Activated naive CD8-positive, alpha-beta T cell (primary cell): ENCODE data around the gene JAZF1.
A peak's percentile ranks its signal among the peaks of the same experiment; 100 is the strongest.

ENCODE experiments used
- H3K27ac Mint-ChIP-seq: one replicate; pipeline ENCODE4 v1.8.0; 2021; ENCODE audit warnings: mixed read lengths
- H3K27me3 Mint-ChIP-seq: one replicate; pipeline ENCODE4 v1.8.0; 2021; ENCODE audit warnings: mixed read lengths
- H3K36me3 Mint-ChIP-seq: one replicate; pipeline ENCODE4 v1.8.0; 2021; ENCODE audit warnings: mixed read lengths
- H3K4me1 Mint-ChIP-seq: one replicate; pipeline ENCODE4 v1.8.0; 2021; ENCODE audit warnings: low read depth, mixed read lengths
- H3K4me3 Mint-ChIP-seq: one replicate; pipeline ENCODE4 v1.8.0; 2021; ENCODE audit warnings: mild to moderate bottlenecking, mixed read lengths
- H3K9me3 Mint-ChIP-seq: one replicate; pipeline ENCODE4 v1.8.0; 2021; ENCODE audit warnings: low read depth, mixed read lengths

JAZF1 gene

GRCh38 chr7:28062197-28062991, 118.2 kb downstream of the JAZF1 start:
- no peaks in the 10 kb centered on the region for H3K4me1 Mint-ChIP-seq
- peaks cover 5% of the 10 kb centered on the region for H3K36me3 Mint-ChIP-seq
- no peaks in the 10 kb centered on the region for H3K27me3 Mint-ChIP-seq
- H3K9me3 Mint-ChIP-seq: no peaks in the 10 kb centered on the region
- no peak overlapping the region for H3K27ac Mint-ChIP-seq
- no peak overlapping the region for H3K4me3 Mint-ChIP-seq

DNA sequence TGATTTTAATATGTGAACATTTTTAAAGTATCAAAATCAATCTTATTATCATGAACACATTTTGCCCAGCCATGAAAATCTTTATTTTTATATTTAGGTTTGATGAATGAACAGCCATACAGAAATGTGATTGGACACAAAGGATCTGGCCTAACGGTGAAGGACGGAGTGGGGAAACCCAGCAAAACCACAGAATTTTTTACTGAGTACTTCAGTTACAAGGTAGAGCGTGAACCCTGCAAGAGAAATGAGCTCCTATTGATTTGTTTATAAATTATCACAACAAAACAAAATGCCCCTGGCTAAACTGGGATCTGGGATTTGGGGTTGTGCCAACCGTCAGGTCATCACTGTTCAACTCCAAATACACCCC, 118.8 kb downstream of the JAZF1 start:
- Mint-ChIP-seq H3K4me1 (no peaks in the 10 kb centered on the region), H3K27me3 (no peaks in the 10 kb centered on the region), H3K9me3 (no peaks in the 10 kb centered on the region), H3K4me3 (no peak overlapping the region), H3K27ac (no peak overlapping the region), H3K36me3 (peaks cover 5% of the 10 kb centered on the region)

- no peak overlapping the region for H3K4me3 Mint-ChIP-seq
- no peak overlapping the region for H3K27ac Mint-ChIP-seq
- H3K9me3 Mint-ChIP-seq: no peaks in the 10 kb centered on the region
- H3K4me1 Mint-ChIP-seq: no peaks in the 10 kb centered on the region
- no peaks in the 10 kb centered on the region for H3K27me3 Mint-ChIP-seq
- peaks cover 5% of the 10 kb centered on the region for H3K36me3 Mint-ChIP-seq
Measured at GRCh38 chr7:28060371-28060950, 120.1 kb downstream of the JAZF1 start.

DNA sequence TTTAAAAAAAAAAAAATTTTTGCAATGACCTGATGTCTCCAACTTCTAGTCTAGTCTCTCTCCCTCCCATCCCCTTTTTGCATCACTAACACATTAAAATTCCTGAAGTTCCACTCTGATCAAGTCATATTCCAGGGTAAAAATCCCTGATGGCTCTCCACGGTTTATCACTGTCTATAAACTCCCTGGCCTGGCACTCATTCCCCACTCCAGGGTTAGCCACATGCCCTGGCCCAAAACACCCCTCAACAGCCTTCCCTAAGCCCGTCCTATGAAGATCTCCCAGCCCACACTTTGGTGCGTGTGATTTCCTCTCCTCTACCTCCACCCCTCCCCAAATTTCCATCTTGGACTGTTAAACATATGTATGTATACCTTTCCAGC, 125.4 kb downstream of the JAZF1 start:
- Mint-ChIP-seq H3K4me1 (peaks cover 10% of the 10 kb centered on the region), H3K4me3 (no peak overlapping the region), H3K27ac (no peak overlapping the region), H3K36me3 (peaks cover 12% of the 10 kb centered on the region), H3K27me3 (no peaks in the 10 kb centered on the region), H3K9me3 (no peaks in the 10 kb centered on the region)

- H3K4me1 Mint-ChIP-seq: peaks cover 10% of the 10 kb centered on the region
- H3K36me3 Mint-ChIP-seq: peaks cover 10% of the 10 kb centered on the region
- no peaks in the 10 kb centered on the region for H3K9me3 Mint-ChIP-seq
- no peaks in the 10 kb centered on the region for H3K27me3 Mint-ChIP-seq
- no peak overlapping the region for H3K27ac Mint-ChIP-seq
- no peak overlapping the region for H3K4me3 Mint-ChIP-seq
Measured at GRCh38 chr7:28054531-28055160, 125.9 kb downstream of the JAZF1 start.

GRCh38 chr7:28052933-28053332, 127.7 kb downstream of the JAZF1 start:
- H3K27ac Mint-ChIP-seq: no peak overlapping the region
- peaks cover 10% of the 10 kb centered on the region for H3K4me1 Mint-ChIP-seq

GRCh38 chr7:28048694-28049093, 131.9 kb downstream of the JAZF1 start:
- Mint-ChIP-seq H3K4me3 (no peak overlapping the region), H3K4me1 (no peaks in the 10 kb centered on the region), H3K27me3 (no peaks in the 10 kb centered on the region), H3K9me3 (no peaks in the 10 kb centered on the region), H3K27ac (no peak overlapping the region), H3K36me3 (peaks cover 9% of the 10 kb centered on the region)

More at GRCh38 chr7:28052933-28053332, 127.7 kb downstream of the JAZF1 start:
- Mint-ChIP-seq H3K9me3 (no peaks in the 10 kb centered on the region), H3K36me3 (peaks cover 7% of the 10 kb centered on the region), H3K4me3 (no peak overlapping the region), H3K27me3 (no peaks in the 10 kb centered on the region)

DNA sequence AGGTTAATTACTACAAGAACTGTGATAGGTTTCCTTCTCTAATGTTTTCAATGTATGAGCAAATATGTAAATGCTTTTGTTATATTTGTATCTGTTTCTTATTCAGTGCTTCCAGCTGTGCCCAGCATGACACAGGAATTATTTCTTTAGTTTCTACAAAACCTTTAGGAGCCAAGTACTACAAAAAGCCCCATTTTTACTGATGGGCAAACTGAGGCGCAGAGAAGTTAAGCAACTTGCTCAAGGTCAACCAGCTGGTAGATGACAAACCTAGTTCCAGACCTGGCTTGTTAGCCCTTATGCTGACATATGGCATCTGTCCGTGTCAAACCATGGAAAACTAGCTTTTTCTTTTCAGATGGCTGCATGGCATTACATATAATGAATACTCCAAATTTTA, 134.6 kb downstream of the JAZF1 start:
- no peak overlapping the region for H3K27ac Mint-ChIP-seq
- peaks cover 10% of the 10 kb centered on the region for H3K36me3 Mint-ChIP-seq
- peaks cover 2% of the 10 kb centered on the region for H3K4me1 Mint-ChIP-seq
- no peaks in the 10 kb centered on the region for H3K27me3 Mint-ChIP-seq
- no peak overlapping the region for H3K4me3 Mint-ChIP-seq
- peaks cover 4% of the 10 kb centered on the region for H3K9me3 Mint-ChIP-seq

- Mint-ChIP-seq H3K27me3 (no peaks in the 10 kb centered on the region), H3K27ac (no peak overlapping the region), H3K36me3 (peaks cover 10% of the 10 kb centered on the region), H3K9me3 (peaks cover 4% of the 10 kb centered on the region), H3K4me1 (peaks cover 2% of the 10 kb centered on the region), H3K4me3 (no peak overlapping the region)
Measured at GRCh38 chr7:28045592-28045991, 135.0 kb downstream of the JAZF1 start.

- H3K27me3 Mint-ChIP-seq: no peaks in the 10 kb centered on the region
- H3K4me3 Mint-ChIP-seq: no peak overlapping the region
- H3K9me3 Mint-ChIP-seq: peaks cover 4% of the 10 kb centered on the region
- H3K4me1 Mint-ChIP-seq: peaks cover 2% of the 10 kb centered on the region
- H3K27ac Mint-ChIP-seq: no peak overlapping the region
- H3K36me3 Mint-ChIP-seq: peaks cover 10% of the 10 kb centered on the region
Measured at GRCh38 chr7:28044825-28045224, 135.8 kb downstream of the JAZF1 start.

GRCh38 chr7:28042721-28043120, 137.9 kb downstream of the JAZF1 start:
- peaks cover 10% of the 10 kb centered on the region for H3K36me3 Mint-ChIP-seq
- no peak overlapping the region for H3K27ac Mint-ChIP-seq
- peaks cover 4% of the 10 kb centered on the region for H3K9me3 Mint-ChIP-seq

DNA sequence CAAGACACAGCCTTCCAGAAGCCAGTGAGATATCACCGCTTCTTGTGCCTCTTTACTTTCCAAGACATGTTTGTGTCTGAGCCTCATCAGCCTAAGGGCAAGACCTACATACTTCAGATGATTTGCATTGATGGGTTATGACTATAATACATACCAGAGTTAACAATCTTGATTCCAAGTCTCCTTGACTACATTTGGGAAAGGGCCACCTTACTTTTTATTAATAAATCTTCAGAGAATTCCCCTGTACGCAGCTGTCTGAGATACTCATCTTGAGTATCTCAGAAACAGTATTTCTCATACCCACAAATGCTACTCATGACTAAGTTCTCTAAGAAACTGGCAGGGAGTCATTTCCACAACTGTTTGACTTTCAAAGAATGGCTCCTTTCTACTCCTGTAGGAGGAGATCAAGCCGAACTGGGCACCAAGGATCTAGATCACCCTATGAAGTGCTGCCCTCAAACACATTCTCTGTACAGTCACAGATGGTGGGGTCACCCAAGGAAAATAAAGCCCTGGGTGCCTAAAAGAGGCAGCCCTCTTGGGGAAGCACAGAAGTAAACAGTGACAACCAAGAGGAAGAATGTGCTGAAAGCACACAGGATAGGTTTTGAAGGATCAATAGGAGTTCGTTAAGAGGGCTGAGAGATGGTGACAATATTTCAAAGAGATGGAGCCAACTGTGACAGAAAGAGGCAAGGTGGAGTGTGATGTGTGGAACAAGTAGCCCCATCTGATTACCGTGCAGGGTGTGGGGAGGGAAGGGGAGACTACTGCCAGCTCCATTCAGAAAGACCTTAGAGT, 138.9 kb downstream of the JAZF1 start:
- Mint-ChIP-seq H3K4me1 (peaks cover 15% of the 10 kb centered on the region), H3K4me3 (no peak overlapping the region)

More at GRCh38 chr7:28042721-28043120, 137.9 kb downstream of the JAZF1 start:
- H3K4me1 Mint-ChIP-seq: peaks cover 5% of the 10 kb centered on the region
- H3K4me3 Mint-ChIP-seq: no peak overlapping the region
- no peaks in the 10 kb centered on the region for H3K27me3 Mint-ChIP-seq

DNA sequence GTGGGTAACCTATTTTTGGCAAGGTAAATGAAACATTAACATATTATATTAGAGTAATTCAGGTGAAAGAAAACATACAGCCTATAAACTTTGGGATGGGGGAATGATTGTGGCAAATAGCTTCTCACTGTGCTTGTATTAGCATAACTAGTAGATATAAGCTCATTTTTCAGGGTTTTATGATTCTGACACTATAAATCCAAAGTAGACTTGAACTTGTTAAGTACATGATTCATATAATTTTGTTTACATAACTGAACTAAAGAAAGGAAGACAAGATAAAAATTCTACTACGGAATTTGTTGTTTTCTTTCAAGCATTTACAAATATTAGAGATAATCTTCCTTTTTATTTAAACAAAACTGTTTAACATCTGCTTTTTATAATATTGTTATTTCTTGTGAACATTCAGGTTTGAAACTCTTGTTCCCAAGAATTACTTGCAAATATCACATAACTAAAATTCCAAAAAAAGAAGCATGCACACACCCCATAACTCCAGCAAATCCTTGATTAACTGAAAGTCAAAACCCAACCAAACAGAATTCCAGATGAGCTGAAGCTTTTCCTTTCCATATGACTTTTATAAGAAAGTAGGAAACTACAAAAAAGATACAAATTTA, 142.3 kb downstream of the JAZF1 start:
- Mint-ChIP-seq H3K36me3 (peaks cover 5% of the 10 kb centered on the region), H3K9me3 (peaks cover 4% of the 10 kb centered on the region), H3K4me3 (no peak overlapping the region), H3K27me3 (no peaks in the 10 kb centered on the region), H3K4me1 (peaks cover 22% of the 10 kb centered on the region), H3K27ac (no peak overlapping the region)

More for the DNA sequence above, 138.9 kb downstream of the JAZF1 start:
- Mint-ChIP-seq H3K27ac (no peak overlapping the region), H3K36me3 (peaks cover 10% of the 10 kb centered on the region), H3K27me3 (no peaks in the 10 kb centered on the region), H3K9me3 (peaks cover 4% of the 10 kb centered on the region)

- peaks cover 5% of the 10 kb centered on the region for H3K36me3 Mint-ChIP-seq
- no peaks in the 10 kb centered on the region for H3K27me3 Mint-ChIP-seq
- peak overlapping the region; percentile 54 for H3K27ac Mint-ChIP-seq
- H3K4me3 Mint-ChIP-seq: no peak overlapping the region
- peaks cover 22% of the 10 kb centered on the region for H3K4me1 Mint-ChIP-seq
- H3K9me3 Mint-ChIP-seq: peaks cover 4% of the 10 kb centered on the region
Measured at GRCh38 chr7:28037220-28038010, 143.2 kb downstream of the JAZF1 start.
